GM12878 (cell line): ENCODE results near the gene SYNGAP1. TPM values are rescaled to one million over a fixed set of nuclear protein-coding genes. Genes with fewer than 3 reads are reported as not detected.
A peak's percentile ranks its signal among the peaks of the same experiment; 100 is the strongest.

Experiments used
- ATAC-seq: fragments of 200-7000 bp; cut with Tn5 transposase; 3 replicates; pipeline ENCODE4 v1.9.1; 2020; ENCODE audit warnings: mild to moderate bottlenecking, moderate library complexity
- BruUV-seq: library from RNA; stranded (reverse); fragments of 400-500 nt; replicated peaks from 2 replicates; lab custom pipeline; 2021; lab: Mats Ljungman, UMichigan
- CTCF ChIA-PET: fragments of 300-600 bp; sonication (Branson Sonifier 250); formaldehyde crosslinking; extraction: SDS; loops from one replicate; lab custom pipeline; 2021; ENCODE audit warnings: inconsistent platforms; lab: Yijun Ruan, JAX
- POLR2A ChIA-PET: fragments of 350-600 bp; formaldehyde crosslinking; extraction: SDS; loops from one replicate; lab custom pipeline; 2021; ENCODE audit warnings: inconsistent platforms; lab: Charles Lee
- RAD21 ChIA-PET: fragments of 300-600 bp; sonication (Branson Sonifier 250); formaldehyde crosslinking; loops from one replicate; lab custom pipeline; 2023; ENCODE audit warnings: antibody characterized with exemption; ENCODE audit not compliant: unreplicated experiment; lab: Charles Lee
- SMC1A ChIA-PET: fragments of 300-600 bp; sonication (Branson Sonifier 250); formaldehyde crosslinking; loops from one replicate; lab custom pipeline; 2023; ENCODE audit not compliant: unreplicated experiment, uncharacterized antibody; lab: Charles Lee
- DNase-seq: peaks from one replicate; pipeline ENCODE4 v3.0.0-alpha.2; 2011; ENCODE audit warnings: low read depth, low spot score
- FAIRE-seq: peaks from 3 replicates; lab custom pipeline; 2011; peaks lifted over from hg19 to GRCh38; lab: Jason Lieb, UNC
- H2AFZ ChIP-seq: 2 replicates; pipeline ENCODE4 v1.6.0; 2011; ENCODE audit warnings: low read depth, low read length, control low read depth; ENCODE audit not compliant: control insufficient read depth
- H3K27ac ChIP-seq: 2 replicates; pipeline ENCODE4 v1.5.1; 2011; ENCODE audit warnings: control low read depth; ENCODE audit not compliant: control insufficient read depth, insufficient read depth
- H3K27me3 ChIP-seq, 2 experiments: replicated peaks in 1 of 2; 2 replicates each; pipeline versions ENCODE4 v1.6.0 to v1.6.1; 2011; ENCODE audit warnings: low read length in 1 of 2; ENCODE audit not compliant: control insufficient read depth in 2 of 2, insufficient read depth in 2 of 2
- H3K36me3 ChIP-seq, 2 experiments: 2 replicates each; pipeline ENCODE4 v1.5.1; 2011; ENCODE audit warnings: low read length in 1 of 2; ENCODE audit not compliant: control insufficient read depth in 2 of 2, insufficient read depth in 2 of 2
- H3K4me1 ChIP-seq: 2 replicates; pipeline ENCODE4 v1.6.1; 2011; ENCODE audit warnings: mild to moderate bottlenecking, low read length, moderate library complexity, mixed read lengths; ENCODE audit not compliant: control insufficient read depth, insufficient read depth
- H3K4me2 ChIP-seq: 2 replicates; pipeline ENCODE4 v1.6.0; 2011; ENCODE audit warnings: control low read depth; ENCODE audit not compliant: control insufficient read depth, insufficient read depth
- H3K4me3 ChIP-seq: fragments of 200-600 bp; sonication (generic); 2 replicates; pipeline ENCODE4 v1.5.1; 2016
- H3K79me2 ChIP-seq: 2 replicates; pipeline ENCODE4 v1.6.0; 2011; ENCODE audit warnings: low read length; ENCODE audit not compliant: control insufficient read depth, insufficient read depth
- H3K9ac ChIP-seq: 2 replicates; pipeline ENCODE4 v1.8.0; 2011; ENCODE audit warnings: low read length, control low read depth, mixed read lengths; ENCODE audit not compliant: control insufficient read depth, insufficient read depth
- H3K9me3 ChIP-seq: replicated peaks from 3 replicates; pipeline ENCODE4 v1.5.1; 2011; ENCODE audit warnings: mild to moderate bottlenecking, low read length; ENCODE audit not compliant: control insufficient read depth, insufficient read depth
- H4K20me1 ChIP-seq: 2 replicates; pipeline ENCODE4 v1.6.0; 2011; ENCODE audit not compliant: control insufficient read depth, insufficient read depth
- ATF2 ChIP-seq: IDR thresholded peaks from 2 replicates; pipeline ENCODE4 v1.6.1; 2012; ENCODE audit warnings: low read length, inconsistent platforms
- BCLAF1 ChIP-seq: fragments of 450-650 bp; IDR thresholded peaks from 2 replicates; pipeline ENCODE4 v1.6.1; 2017; ENCODE audit warnings: antibody characterized with exemption, mild to moderate bottlenecking, moderate library complexity
- CBX5 ChIP-seq: sonication (generic); IDR thresholded peaks from 2 replicates; pipeline ENCODE4 v1.6.1; 2016; ENCODE audit warnings: low read depth, moderate library complexity, mild to moderate bottlenecking, inconsistent platforms
- CEBPB ChIP-seq, 2 experiments: fragments of 150-350 bp in 1 of 2; IDR thresholded peaks; 2 replicates each; pipeline ENCODE4 v1.6.1; 2012 to 2014; ENCODE audit warnings: low read depth in 2 of 2, low read length in 2 of 2, borderline replicate concordance in 1 of 2, inconsistent platforms in 1 of 2
- CREM ChIP-seq: IDR thresholded peaks from 2 replicates; pipeline ENCODE4 v1.6.1; 2014; ENCODE audit warnings: antibody characterized with exemption, low read depth
- HDAC6 ChIP-seq: fragments of 200-600 bp; sonication (generic); IDR thresholded peaks from one replicate; pipeline ENCODE4 v1.8.0; 2017; ENCODE audit warnings: antibody characterized with exemption; ENCODE audit not compliant: unreplicated experiment
- NFXL1 ChIP-seq: fragments of 450-650 bp; IDR thresholded peaks from 2 replicates; pipeline ENCODE4 v1.6.1; 2017; ENCODE audit warnings: antibody characterized with exemption, mild to moderate bottlenecking, borderline replicate concordance
- NRF1 ChIP-seq: conservative IDR thresholded peaks from 2 replicates; pipeline ENCODE4 v1.6.1; 2011; ENCODE audit warnings: mild to moderate bottlenecking, low read depth, low read length, improper control_type of control experiment
- POLR2A ChIP-seq: IDR thresholded peaks from 2 replicates; pipeline ENCODE4 v1.6.1; 2011; ENCODE audit warnings: low read depth, mild to moderate bottlenecking, low read length
- RAD21 ChIP-seq: IDR thresholded peaks from 2 replicates; pipeline ENCODE4 v1.6.1; 2011; ENCODE audit warnings: mild to moderate bottlenecking, low read depth, low read length, moderate library complexity; ENCODE audit not compliant: insufficient read depth
- SPI1 ChIP-seq: IDR thresholded peaks from 2 replicates; pipeline ENCODE4 v1.6.1; 2011; ENCODE audit warnings: low read depth, mild to moderate bottlenecking, low read length, moderate library complexity, borderline replicate concordance; ENCODE audit not compliant: insufficient read depth
- STAT1 ChIP-seq: fragments of 450-650 bp; conservative IDR thresholded peaks from 2 replicates; pipeline ENCODE4 v1.6.1; 2014; ENCODE audit warnings: antibody characterized with exemption, mild to moderate bottlenecking
- TCF3 ChIP-seq: IDR thresholded peaks from 2 replicates; pipeline ENCODE4 v1.6.1; 2012; ENCODE audit warnings: low read depth, mild to moderate bottlenecking, low read length, borderline replicate concordance; ENCODE audit not compliant: insufficient read depth
- ZBTB4 ChIP-seq: fragments of 450-650 bp; formaldehyde crosslinking; IDR thresholded peaks from 2 replicates; pipeline ENCODE4 v1.4.0; 2022; ENCODE audit warnings: mild to moderate bottlenecking, moderate library complexity
- WGBS: methylation state at CpG from one replicate; pipeline ENCODE4 v1.1.6; 2016; ENCODE audit warnings: low lambda C conversion rate; ENCODE audit not compliant: insufficient replicate concordance, insufficient coverage; ENCODE audit errors: missing lambda C conversion rate; 5-methylcytosine and 5-hydroxymethylcytosine counted together
- in situ Hi-C: fragments of 300-500 bp; cut with MboI; formaldehyde crosslinking; loops from 9 replicates; pipeline ENCODE4 v1.14.3; 2018; ENCODE audit warnings: mixed read lengths
- intact Hi-C: fragments of 100-400 bp; cut with micrococcal nuclease; formaldehyde crosslinking; loops from one replicate; pipeline ENCODE4 v1.14.2; 2022; ENCODE audit not compliant: unreplicated experiment
- polyA plus RNA-seq, 11 experiments: library from polyadenylated mRNA; depleted of rRNA in 4 of 11; unstranded in 6 of 11; stranded (reverse) in 5 of 11; fragments of >200 nt; fragmentation: Nextera tagmentation in 4 of 11; fragmentation: Illumina TruSeq in 1 of 11; extraction: Ambion mirVana in 4 of 11; extraction: Trizol in 1 of 11; gene quantifications; 1 replicate in 1 of 11; 2 replicates in 10 of 11; pipeline versions ENCODE4 v1.2.1 to v1.2.3, GENCODE V29; 2011 to 2016; ENCODE audit warnings: inconsistent platforms in 2 of 11, missing spikeins in 2 of 11, low read depth in 1 of 11
- total RNA-seq, 4 experiments: library from RNA; depleted of rRNA in 3 of 4; stranded (reverse); fragments of >200 nt in 3 of 4; fragmentation: Illumina TruSeq in 1 of 4; extraction: Trizol in 1 of 4; gene quantifications; 2 replicates each; pipeline versions ENCODE4 v1.2.1 to v1.2.3, GENCODE V29; 2013 to 2021

Gene SYNGAP1
- total and polyA plus RNA-seq, 10 of the 15 experiments (the other 5 are each of a cell fraction or from before 2014, with no cell fraction given): 0.05 to 9.2 (median 1.2) TPM

GRCh38 chr6:33425668-33426577, 6.1 kb downstream of the SYNGAP1 start:
- ATAC-seq (peak; percentile 77), FAIRE-seq (peak; percentile 72), DNase-seq (no peak)
- ChIA-PET POLR2A (interaction anchor here (0.5 to 2.4 kb wide), 13 partner anchors 9 to 864 kb away, joined by 3 to 14 read pairs (median 5); partner anchors contain the start of genes CUTA, ZBTB22 and ZBTB9), SMC1A (interaction anchor here (0.6 to 1.5 kb wide), 8 partner anchors 9 to 122 kb away, joined by 3 to 6 read pairs (median 3); no protein-coding TSS in a partner anchor), RAD21 (interaction anchor here (1.0 to 2.3 kb wide), 13 partner anchors 10 to 208 kb away, joined by 3 to 11 read pairs (median 5); partner anchors contain the start of genes B3GALT4, BAK1, KIFC1 and PFDN6), CTCF (interaction anchor here (0.6 to 2.4 kb wide), 16 partner anchors 9 to 275 kb away, joined by 3 to 25 read pairs (median 4); partner anchors contain the start of genes B3GALT4, CUTA, RGL2 and RPS18)
- Histone ChIP-seq H3K4me1 (peaks cover 36% of the 10 kb centered on the region), H4K20me1 (no peaks in the 10 kb centered on the region), H3K9me3 (no peaks in the 10 kb centered on the region), H3K27me3 (no peaks in the 10 kb centered on the region; a peak in 2 of 4 replicates), H3K79me2 (peaks cover 1% of the 10 kb centered on the region; the same call in 1 of the 2 replicates), H3K36me3 (no peaks in the 10 kb centered on the region), H3K9ac (peak overlapping the region; percentile 87), H3K4me3 (peak overlapping the region; percentile 66), H3K27ac (peak overlapping the region; percentile 86), H3K4me2 (peak overlapping the region; percentile 77), H2AFZ (peak overlapping the region; percentile 87)
- intact Hi-C loops: loop anchor here (2.0 kb wide), 1 partner anchor 35 kb away; the partner anchor contains the start of gene KIFC1
- WGBS: 3% methylated on average over 34 of the region's 43 CpGs
- BruUV-seq: no TSS peak
- in situ Hi-C loops: no loop called here
- peak; percentile 54 for TF ChIP-seq RAD21
- TF ChIP-seq HDAC6: no peak
- TF ChIP-seq ZBTB4 (CRISPR knock-in tag): no peak
- no peak for TF ChIP-seq BCLAF1
- no peak for TF ChIP-seq SPI1
- TF ChIP-seq CREM: 0 out of 2 replicates have a peak, but pooled peaks have one; percentile 26
- TF ChIP-seq POLR2A: peak; percentile 83
- TF ChIP-seq TCF3: 0 out of 2 replicates have a peak, but pooled peaks have one; percentile 5
- TF ChIP-seq NRF1: no peak
- TF ChIP-seq ATF2: no peak
- TF ChIP-seq CEBPB (IDR thresholded peaks at IDR 0.05; ENCODE audit: borderline replicate concordance in 1 of 2, low read depth in 2 of 2, low read length in 2 of 2): no peak
- TF ChIP-seq CBX5: no peak
- no peak for TF ChIP-seq NFXL1
- TF ChIP-seq STAT1: no peak
